Mesothelial cell of epicardium (in vitro differentiated cells): Measurements from ENCODE around the gene PGAM5. TPM values are rescaled to one million over a fixed set of nuclear protein-coding genes. Genes with fewer than 3 reads are reported as not detected.

Experiments
- DNase-seq, 2 experiments: peaks; one replicate each; pipeline ENCODE4 v3.0.0; 2021; ENCODE audit warnings: low spot score in 2 of 2; ENCODE audit not compliant: unreplicated experiment in 2 of 2
- H3K27ac Mint-ChIP-seq: 2 replicates; pipeline ENCODE4 v1.8.0; 2021; ENCODE audit warnings: mixed read lengths
- H3K27me3 Mint-ChIP-seq: 2 replicates; pipeline ENCODE4 v1.8.0; 2021; ENCODE audit warnings: low read depth, mixed read lengths
- H3K36me3 Mint-ChIP-seq: 2 replicates; pipeline ENCODE4 v1.8.0; 2021; ENCODE audit warnings: mixed read lengths
- H3K4me1 Mint-ChIP-seq: 2 replicates; pipeline ENCODE4 v1.8.0; 2021; ENCODE audit warnings: mixed read lengths
- H3K4me3 Mint-ChIP-seq: 2 replicates; pipeline ENCODE4 v1.8.0; 2021; ENCODE audit warnings: mild to moderate bottlenecking, moderate library complexity, mixed read lengths
- H3K9me3 Mint-ChIP-seq: 2 replicates; pipeline ENCODE4 v1.8.0; 2021; ENCODE audit warnings: mixed read lengths
- CTCF ChIP-seq: fragments of 200-600 bp; sonication (generic); IDR thresholded peaks from one replicate; pipeline ENCODE4 v1.5.0; 2021; ENCODE audit warnings: antibody characterized with exemption; ENCODE audit not compliant: unreplicated experiment
- total RNA-seq: library from RNA; stranded (reverse); gene quantifications from 3 replicates; pipeline ENCODE4 v1.2.1, GENCODE V29; 2021

PGAM5 gene
- total RNA-seq, 1 donor from 2014 or later = 23.5 TPM

GRCh38 chr12:132695431-132695830 is 15.2 kb upstream of the PGAM5 start:
- no peak for DNase-seq
- Mint-ChIP-seq H3K4me3 (no peak overlapping the region), H3K4me1 (no peaks in the 10 kb centered on the region), H3K36me3 (peaks cover 10% of the 10 kb centered on the region), H3K27me3 (no peaks in the 10 kb centered on the region), H3K9me3 (no peaks in the 10 kb centered on the region), H3K27ac (no peak overlapping the region)
- no peak for TF ChIP-seq CTCF

- Mint-ChIP-seq H3K27me3 (no peaks in the 10 kb centered on the region), H3K36me3 (peaks cover 11% of the 10 kb centered on the region), H3K4me3 (no peak overlapping the region), H3K27ac (no peak overlapping the region), H3K4me1 (no peaks in the 10 kb centered on the region), H3K9me3 (no peaks in the 10 kb centered on the region)
- no peak for TF ChIP-seq CTCF
- DNase-seq = no peak
Observed at GRCh38 chr12:132698341-132698740, 12.3 kb upstream of the PGAM5 start.

- DNase-seq = no peak
- Mint-ChIP-seq H3K9me3 (no peaks in the 10 kb centered on the region), H3K27me3 (no peaks in the 10 kb centered on the region), H3K27ac (no peak overlapping the region), H3K36me3 (peaks cover 11% of the 10 kb centered on the region), H3K4me3 (no peak overlapping the region), H3K4me1 (no peaks in the 10 kb centered on the region)
- TF ChIP-seq CTCF = no peak
Observed at GRCh38 chr12:132700212-132700822, 10.3 kb upstream of the PGAM5 start.

GRCh38 chr12:132702640-132703039 is 8.0 kb upstream of the PGAM5 start:
- TF ChIP-seq CTCF = no peak
- no peaks in the 10 kb centered on the region for H3K4me1 Mint-ChIP-seq
- no peak overlapping the region for H3K27ac Mint-ChIP-seq
- H3K4me3 Mint-ChIP-seq = no peak overlapping the region
- no peaks in the 10 kb centered on the region for H3K27me3 Mint-ChIP-seq
- DNase-seq = no peak
- peaks cover 13% of the 10 kb centered on the region for H3K36me3 Mint-ChIP-seq
- no peaks in the 10 kb centered on the region for H3K9me3 Mint-ChIP-seq

- H3K27ac Mint-ChIP-seq = no peak overlapping the region
- no peaks in the 10 kb centered on the region for H3K4me1 Mint-ChIP-seq
- H3K27me3 Mint-ChIP-seq = no peaks in the 10 kb centered on the region
- peaks cover 14% of the 10 kb centered on the region for H3K36me3 Mint-ChIP-seq
- DNase-seq = no peak
- TF ChIP-seq CTCF = no peak
- H3K9me3 Mint-ChIP-seq = no peaks in the 10 kb centered on the region
- H3K4me3 Mint-ChIP-seq = no peak overlapping the region
Observed at GRCh38 chr12:132703641-132704040, 7.0 kb upstream of the PGAM5 start.

GRCh38 chr12:132707241-132707640 is 3.4 kb upstream of the PGAM5 start:
- Mint-ChIP-seq H3K4me3 (peak overlapping the region; percentile 31), H3K4me1 (peaks cover 4% of the 10 kb centered on the region), H3K36me3 (peaks cover 10% of the 10 kb centered on the region), H3K9me3 (no peaks in the 10 kb centered on the region), H3K27ac (no peak overlapping the region), H3K27me3 (no peaks in the 10 kb centered on the region)
- DNase-seq = no peak
- no peak for TF ChIP-seq CTCF
